H9 (cell line): Measurements from ENCODE around the gene UST. TPM values are rescaled to one million over a fixed set of nuclear protein-coding genes. Genes with fewer than 3 reads are reported as not detected.

Source experiments
- DNase-seq: peaks from one replicate; pipeline ENCODE4 v3.0.0-alpha.2; 2017
- H2AFZ ChIP-seq: one replicate; pipeline ENCODE4 v1.6.1; 2013; ENCODE audit warnings: mild to moderate bottlenecking, low read length, control low read depth, moderate library complexity
- H2AK5ac ChIP-seq: 2 replicates; pipeline ENCODE4 v1.6.1; 2013; ENCODE audit warnings: low read length, control low read depth, mixed read lengths; ENCODE audit not compliant: insufficient read length
- H2BK120ac ChIP-seq: one replicate; pipeline ENCODE4 v1.6.1; 2013; ENCODE audit warnings: low read depth, mild to moderate bottlenecking, low read length, control low read depth, inconsistent platforms; ENCODE audit not compliant: poor library complexity, severe bottlenecking
- H2BK12ac ChIP-seq: 2 replicates; pipeline ENCODE4 v1.6.1; 2013; ENCODE audit warnings: low read length, control low read depth, mixed read lengths, low read depth; ENCODE audit not compliant: insufficient read length
- H2BK15ac ChIP-seq: 2 replicates; pipeline ENCODE4 v1.6.1; 2013; ENCODE audit warnings: low read depth, low read length, control low read depth
- H2BK20ac ChIP-seq: one replicate; pipeline ENCODE4 v1.6.1; 2013; ENCODE audit warnings: low read depth, mild to moderate bottlenecking, low read length, control low read depth, inconsistent platforms; ENCODE audit not compliant: poor library complexity, severe bottlenecking
- H2BK5ac ChIP-seq: 2 replicates; pipeline ENCODE4 v1.6.1; 2013; ENCODE audit warnings: low read length, control low read depth, mixed read lengths; ENCODE audit not compliant: insufficient read length
- H3K14ac ChIP-seq: 2 replicates; pipeline ENCODE4 v1.6.1; 2013; ENCODE audit warnings: low read length, control low read depth; ENCODE audit not compliant: insufficient read depth
- H3K18ac ChIP-seq: 2 replicates; pipeline ENCODE4 v1.6.1; 2013; ENCODE audit warnings: low read depth, mild to moderate bottlenecking, mixed read lengths, low read length, control low read depth; ENCODE audit not compliant: insufficient read length
- H3K23ac ChIP-seq: 2 replicates; pipeline ENCODE4 v1.6.1; 2013; ENCODE audit warnings: low read length, control low read depth, mixed read lengths, low read depth; ENCODE audit not compliant: insufficient read length
- H3K23me2 ChIP-seq: 2 replicates; pipeline ENCODE4 v1.6.1; 2013; ENCODE audit warnings: low read depth, mild to moderate bottlenecking, mixed read lengths, low read length, control low read depth; ENCODE audit not compliant: insufficient read length, poor library complexity, severe bottlenecking
- H3K27ac ChIP-seq: 2 replicates; pipeline ENCODE4 v1.5.1; 2013; ENCODE audit warnings: low read length, control low read depth, mixed read lengths, low read depth; ENCODE audit not compliant: insufficient read length
- H3K27me3 ChIP-seq: 2 replicates; pipeline ENCODE4 v1.6.1; 2013; ENCODE audit warnings: low read length, control low read depth, inconsistent platforms; ENCODE audit not compliant: insufficient read depth
- H3K4ac ChIP-seq: 2 replicates; pipeline ENCODE4 v1.6.1; 2013; ENCODE audit warnings: low read depth, mild to moderate bottlenecking, control low read depth, inconsistent platforms, low read length, moderate library complexity
- H3K4me1 ChIP-seq: 2 replicates; pipeline ENCODE4 v1.6.1; 2013; ENCODE audit warnings: low read length, control low read depth, inconsistent platforms; ENCODE audit not compliant: insufficient read depth
- H3K4me2 ChIP-seq: 2 replicates; pipeline ENCODE4 v1.6.1; 2013; ENCODE audit warnings: low read length, control low read depth, mixed read lengths; ENCODE audit not compliant: insufficient read length, insufficient read depth
- H3K56ac ChIP-seq: 2 replicates; pipeline ENCODE4 v1.6.1; 2013; ENCODE audit warnings: low read depth, mild to moderate bottlenecking, mixed read lengths, low read length, control low read depth; ENCODE audit not compliant: insufficient read length
- H3K79me1 ChIP-seq: 2 replicates; pipeline ENCODE4 v1.6.1; 2013; ENCODE audit warnings: low read depth, mild to moderate bottlenecking, moderate library complexity, low read length, control low read depth, inconsistent platforms; ENCODE audit not compliant: insufficient read depth, poor library complexity, severe bottlenecking
- H3K79me2 ChIP-seq: 2 replicates; pipeline ENCODE4 v1.6.1; 2013; ENCODE audit warnings: low read length, control low read depth, inconsistent platforms; ENCODE audit not compliant: insufficient read depth
- H3K9ac ChIP-seq: 2 replicates; pipeline ENCODE4 v1.6.1; 2013; ENCODE audit warnings: low read length, control low read depth, mixed read lengths; ENCODE audit not compliant: insufficient read length; ENCODE audit errors: extremely low read depth
- H3K9me3 ChIP-seq: one replicate; pipeline ENCODE4 v1.6.1; 2013; ENCODE audit warnings: low read depth, low read length, inconsistent platforms; ENCODE audit not compliant: control insufficient read depth
- H3T11ph ChIP-seq: one replicate; pipeline ENCODE4 v1.6.1; 2013; ENCODE audit warnings: mild to moderate bottlenecking, low read length, control low read depth, inconsistent platforms
- H4K20me1 ChIP-seq: one replicate; pipeline ENCODE4 v1.6.1; 2013; ENCODE audit not compliant: control insufficient read depth, insufficient read length, insufficient read depth
- H4K5ac ChIP-seq: 2 replicates; pipeline ENCODE4 v1.6.1; 2013; ENCODE audit warnings: low read depth, mild to moderate bottlenecking, mixed read lengths, low read length, control low read depth; ENCODE audit not compliant: insufficient read length
- H4K8ac ChIP-seq: replicated peaks from 2 replicates; pipeline ENCODE4 v1.6.1; 2013; ENCODE audit warnings: low read length, control low read depth, mixed read lengths, low read depth; ENCODE audit not compliant: insufficient read length
- H4K91ac ChIP-seq: 2 replicates; pipeline ENCODE4 v1.6.1; 2013; ENCODE audit warnings: low read depth, mild to moderate bottlenecking, moderate library complexity, mixed read lengths, low read length, control low read depth; ENCODE audit not compliant: insufficient read length
- H3K27ac Mint-ChIP-seq, 3 experiments: 2 replicates in 2 of 3; 3 replicates in 1 of 3; pipeline ENCODE4 v1.8.0; 2020 to 2021; ENCODE audit warnings: mixed read lengths in 3 of 3, mild to moderate bottlenecking in 1 of 3, moderate library complexity in 1 of 3
- H3K27me3 Mint-ChIP-seq: 2 replicates; pipeline ENCODE4 v1.8.0; 2021; ENCODE audit warnings: low read depth, mild to moderate bottlenecking, moderate library complexity, mixed read lengths
- H3K36me3 Mint-ChIP-seq, 3 experiments: 2 replicates in 2 of 3; 3 replicates in 1 of 3; pipeline ENCODE4 v1.8.0; 2020 to 2021; ENCODE audit warnings: low read depth in 3 of 3, mixed read lengths in 3 of 3; ENCODE audit not compliant: insufficient read depth in 1 of 3
- H3K4me1 Mint-ChIP-seq, 2 experiments: 2 replicates each; pipeline ENCODE4 v1.8.0; 2020; ENCODE audit warnings: mixed read lengths in 2 of 2
- H3K4me3 Mint-ChIP-seq, 2 experiments: 2 replicates in 1 of 2; 3 replicates in 1 of 2; pipeline ENCODE4 v1.8.0; 2020 to 2021; ENCODE audit warnings: mild to moderate bottlenecking in 2 of 2, mixed read lengths in 2 of 2, moderate library complexity in 1 of 2
- H3K9me3 Mint-ChIP-seq, 2 experiments: 2 replicates in 1 of 2; 3 replicates in 1 of 2; pipeline ENCODE4 v1.8.0; 2020; ENCODE audit warnings: mild to moderate bottlenecking in 2 of 2, mixed read lengths in 2 of 2, moderate library complexity in 1 of 2
- WGBS: extraction: QIAGEN DNeasy Blood & Tissue Kit; methylation state at CpG from one replicate; pipeline ENCODE4 v1.1.7; 2013; ENCODE audit warnings: missing lambda C conversion rate, low lambda C conversion rate, mixed read lengths; ENCODE audit not compliant: insufficient read length; ENCODE audit errors: extremely low coverage; 5-methylcytosine and 5-hydroxymethylcytosine counted together
- total RNA-seq: library from RNA; stranded (reverse); gene quantifications from 2 replicates; pipeline ENCODE4 v1.2.1, GENCODE V29; 2021
- TF ChIP-seq, protein P1 (sequence below): fragments of 200-600 bp; sonication (generic); conservative IDR thresholded peaks from 3 replicates; pipeline ENCODE4 v1.8.0; 2021; ENCODE audit warnings: antibody characterized with exemption, mild to moderate bottlenecking

Gene UST
- total RNA-seq, 1 experiment from 2014 or later, result 14.4 TPM

DNA sequence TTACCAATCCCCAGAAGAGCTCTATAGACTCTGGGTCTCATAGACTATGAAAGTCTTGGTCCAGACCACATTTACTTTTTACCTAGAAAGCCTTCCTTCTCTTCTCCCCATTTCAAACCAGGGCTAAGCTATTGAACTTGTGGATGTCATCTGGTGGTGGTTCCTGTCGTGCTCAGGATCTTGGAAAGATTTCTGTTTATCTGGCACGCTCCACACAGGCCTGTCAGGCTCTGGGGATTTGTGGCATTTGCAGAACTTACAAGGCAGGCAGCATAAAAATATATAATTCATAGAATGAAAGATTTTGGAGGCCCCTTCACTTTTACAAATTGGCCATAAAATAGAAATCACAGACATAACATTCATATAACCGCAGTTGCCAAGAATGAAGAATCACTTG lies 188.1 kb downstream of the UST start:
- no peak overlapping the region for H2AK5ac ChIP-seq
- H2BK120ac ChIP-seq, result no peak overlapping the region
- H3K4me2 ChIP-seq, result no peak overlapping the region
- H2BK5ac ChIP-seq, result no peak overlapping the region
- H3K27me3 ChIP-seq, result no peaks in the 10 kb centered on the region
- H4K8ac ChIP-seq, result no peak overlapping the region
- H2BK12ac ChIP-seq, result no peak overlapping the region
- H3K23ac ChIP-seq, result no peak overlapping the region
- no peak overlapping the region for H3K56ac ChIP-seq
- H3K27ac ChIP-seq, result no peak overlapping the region
- WGBS, result no CpG with 5 or more reads among the region's 3 CpGs
- no peak for DNase-seq
- no peak overlapping the region for H3K4ac ChIP-seq
- peaks cover 5% of the 10 kb centered on the region for H3K79me1 ChIP-seq
- peaks cover 3 to 7% of the 10 kb centered on the region in 2 experiments; a peak in 1 of 4 replicates for H3K4me1 Mint-ChIP-seq
- H3K27me3 Mint-ChIP-seq, result no peaks in the 10 kb centered on the region
- no peak overlapping the region for H4K5ac ChIP-seq
- no peaks in the 10 kb centered on the region for H3K9me3 Mint-ChIP-seq
- no peak overlapping the region for H2BK20ac ChIP-seq
- H3K4me1 ChIP-seq, result no peaks in the 10 kb centered on the region
- no peak overlapping the region for H3K14ac ChIP-seq
- no peak overlapping the region for H2BK15ac ChIP-seq
- no peak overlapping the region for H3K18ac ChIP-seq
- H3K4me3 Mint-ChIP-seq, result no peak overlapping the region
- H3K23me2 ChIP-seq, result no peaks in the 10 kb centered on the region
- H3T11ph ChIP-seq, result no peak overlapping the region
- H3K79me2 ChIP-seq, result no peaks in the 10 kb centered on the region; the same call in 1 of the 2 replicates
- no peaks in the 10 kb centered on the region for H3K9me3 ChIP-seq
- TF ChIP-seq, protein P1, sequence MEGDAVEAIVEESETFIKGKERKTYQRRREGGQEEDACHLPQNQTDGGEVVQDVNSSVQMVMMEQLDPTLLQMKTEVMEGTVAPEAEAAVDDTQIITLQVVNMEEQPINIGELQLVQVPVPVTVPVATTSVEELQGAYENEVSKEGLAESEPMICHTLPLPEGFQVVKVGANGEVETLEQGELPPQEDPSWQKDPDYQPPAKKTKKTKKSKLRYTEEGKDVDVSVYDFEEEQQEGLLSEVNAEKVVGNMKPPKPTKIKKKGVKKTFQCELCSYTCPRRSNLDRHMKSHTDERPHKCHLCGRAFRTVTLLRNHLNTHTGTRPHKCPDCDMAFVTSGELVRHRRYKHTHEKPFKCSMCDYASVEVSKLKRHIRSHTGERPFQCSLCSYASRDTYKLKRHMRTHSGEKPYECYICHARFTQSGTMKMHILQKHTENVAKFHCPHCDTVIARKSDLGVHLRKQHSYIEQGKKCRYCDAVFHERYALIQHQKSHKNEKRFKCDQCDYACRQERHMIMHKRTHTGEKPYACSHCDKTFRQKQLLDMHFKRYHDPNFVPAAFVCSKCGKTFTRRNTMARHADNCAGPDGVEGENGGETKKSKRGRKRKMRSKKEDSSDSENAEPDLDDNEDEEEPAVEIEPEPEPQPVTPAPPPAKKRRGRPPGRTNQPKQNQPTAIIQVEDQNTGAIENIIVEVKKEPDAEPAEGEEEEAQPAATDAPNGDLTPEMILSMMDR, result no peak
- no peak overlapping the region for H3K27ac Mint-ChIP-seq
- no peak overlapping the region for H3K9ac ChIP-seq
- no peaks in the 10 kb centered on the region for H4K20me1 ChIP-seq
- no peak overlapping the region for H2AFZ ChIP-seq
- no peak overlapping the region for H4K91ac ChIP-seq
- H3K36me3 Mint-ChIP-seq, result no peaks in the 10 kb centered on the region
